Measurements from ENCODE around the gene REXO5. TPM values are rescaled to one million over a fixed set of nuclear protein-coding genes. Genes with fewer than 3 reads are reported as not detected.

REXO5 gene
- total and polyA plus RNA-seq, 2 of the 13 experiments (the other 11 are each of a cell fraction or from before 2014, with no cell fraction given) = 5.9 to 13.1 TPM

DNA sequence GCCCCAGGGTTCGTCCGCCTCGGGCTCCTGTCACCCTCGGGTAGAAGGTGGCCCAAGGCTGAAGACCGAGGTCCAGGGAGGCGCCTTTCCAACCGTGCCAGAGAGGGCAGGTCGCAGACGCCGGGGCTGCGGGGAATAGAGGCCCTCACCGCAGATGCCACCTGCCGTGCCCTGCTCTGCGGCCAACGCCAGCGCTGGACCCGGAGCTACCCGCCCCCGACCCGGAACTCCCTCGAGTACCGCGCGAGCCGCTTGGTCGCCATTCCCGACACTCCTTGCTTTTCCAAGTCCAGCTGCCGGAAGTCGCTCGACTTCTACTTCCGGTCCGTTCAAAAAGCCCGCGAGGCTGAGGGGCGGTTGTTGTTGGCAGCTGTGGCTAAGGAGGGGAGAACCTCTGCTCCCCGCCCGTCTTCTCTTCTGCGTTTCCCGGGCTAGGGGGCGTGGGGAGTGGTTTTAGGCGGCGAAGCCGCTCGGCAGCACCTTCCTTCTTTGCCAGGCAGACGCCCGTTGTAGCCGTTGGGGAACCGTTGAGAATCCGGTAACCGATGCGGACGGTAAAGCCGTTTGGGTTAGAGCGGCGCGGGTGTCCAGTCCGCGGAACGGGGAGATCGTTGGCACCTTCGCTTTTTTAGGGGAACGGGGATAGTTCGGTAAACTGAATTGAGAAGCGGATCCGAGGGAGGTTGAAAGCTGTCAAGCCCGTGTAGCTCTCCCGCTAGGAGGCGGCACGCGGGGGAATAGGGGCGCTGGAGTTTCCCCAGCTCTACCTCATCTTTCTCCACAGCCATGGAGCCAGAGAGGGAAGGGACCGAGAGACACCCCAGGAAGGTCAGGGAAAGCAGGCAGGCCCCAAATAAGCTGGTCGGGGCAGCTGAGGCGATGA, at the start of gene REXO5, which contains the start of gene ERI2 (continued):
- peak; percentile 95 for TF ChIP-seq MYC (CRISPR knock-in tag; IDR thresholded peaks at IDR 0.05; ENCODE audit: borderline replicate concordance)
- TF ChIP-seq IRX3 (CRISPR knock-in tag; IDR thresholded peaks at IDR 0.05; ENCODE audit: borderline replicate concordance, low read depth) = peak; percentile 94
- TF ChIP-seq PHB2 (IDR thresholded peaks at IDR 0.05; ENCODE audit: partially characterized antibody) = no peak
- TF ChIP-seq, protein P1, sequence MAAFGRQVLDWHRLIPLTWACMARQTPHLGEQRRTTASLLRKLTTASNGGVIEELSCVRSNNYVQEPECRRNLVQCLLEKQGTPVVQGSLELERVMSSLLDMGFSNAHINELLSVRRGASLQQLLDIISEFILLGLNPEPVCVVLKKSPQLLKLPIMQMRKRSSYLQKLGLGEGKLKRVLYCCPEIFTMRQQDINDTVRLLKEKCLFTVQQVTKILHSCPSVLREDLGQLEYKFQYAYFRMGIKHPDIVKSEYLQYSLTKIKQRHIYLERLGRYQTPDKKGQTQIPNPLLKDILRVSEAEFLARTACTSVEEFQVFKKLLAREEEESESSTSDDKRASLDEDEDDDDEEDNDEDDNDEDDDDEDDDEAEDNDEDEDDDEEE (CRISPR knock-in tag; IDR thresholded peaks at IDR 0.05) = peak; percentile 97
- TF ChIP-seq SCMH1 (CRISPR knock-in tag; IDR thresholded peaks at IDR 0.05; ENCODE audit: borderline replicate concordance) = no peak
- peak; percentile 38; the same call in 1 of the 2 replicates for TF ChIP-seq NR2F2 (IDR thresholded peaks at IDR 0.05; ENCODE audit: borderline replicate concordance, low read depth)
- TF ChIP-seq RFXANK (CRISPR knock-in tag; IDR thresholded peaks at IDR 0.05) = peak; percentile 94
- peak; percentile 98 for TF ChIP-seq TMF1 (CRISPR knock-in tag; IDR thresholded peaks at IDR 0.05; ENCODE audit: low read depth)
- TF ChIP-seq GTF3A (CRISPR knock-in tag; conservative IDR thresholded peaks at IDR 0.05) = peak; percentile 75; the same call in 1 of the 2 replicates
- no peak; the same call in 1 of the 2 replicates for TF ChIP-seq ZNF577 (CRISPR knock-in tag; IDR thresholded peaks at IDR 0.05; ENCODE audit: borderline replicate concordance, low read depth)
- TF ChIP-seq, protein P2, sequence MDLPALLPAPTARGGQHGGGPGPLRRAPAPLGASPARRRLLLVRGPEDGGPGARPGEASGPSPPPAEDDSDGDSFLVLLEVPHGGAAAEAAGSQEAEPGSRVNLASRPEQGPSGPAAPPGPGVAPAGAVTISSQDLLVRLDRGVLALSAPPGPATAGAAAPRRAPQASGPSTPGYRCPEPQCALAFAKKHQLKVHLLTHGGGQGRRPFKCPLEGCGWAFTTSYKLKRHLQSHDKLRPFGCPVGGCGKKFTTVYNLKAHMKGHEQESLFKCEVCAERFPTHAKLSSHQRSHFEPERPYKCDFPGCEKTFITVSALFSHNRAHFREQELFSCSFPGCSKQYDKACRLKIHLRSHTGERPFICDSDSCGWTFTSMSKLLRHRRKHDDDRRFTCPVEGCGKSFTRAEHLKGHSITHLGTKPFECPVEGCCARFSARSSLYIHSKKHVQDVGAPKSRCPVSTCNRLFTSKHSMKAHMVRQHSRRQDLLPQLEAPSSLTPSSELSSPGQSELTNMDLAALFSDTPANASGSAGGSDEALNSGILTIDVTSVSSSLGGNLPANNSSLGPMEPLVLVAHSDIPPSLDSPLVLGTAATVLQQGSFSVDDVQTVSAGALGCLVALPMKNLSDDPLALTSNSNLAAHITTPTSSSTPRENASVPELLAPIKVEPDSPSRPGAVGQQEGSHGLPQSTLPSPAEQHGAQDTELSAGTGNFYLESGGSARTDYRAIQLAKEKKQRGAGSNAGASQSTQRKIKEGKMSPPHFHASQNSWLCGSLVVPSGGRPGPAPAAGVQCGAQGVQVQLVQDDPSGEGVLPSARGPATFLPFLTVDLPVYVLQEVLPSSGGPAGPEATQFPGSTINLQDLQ (CRISPR knock-in tag; IDR thresholded peaks at IDR 0.05) = no peak; the same call in 1 of the 2 replicates
- peak; percentile 80 for TF ChIP-seq NRL (CRISPR knock-in tag; IDR thresholded peaks at IDR 0.05; ENCODE audit: borderline replicate concordance)
- peak; percentile 98 for TF ChIP-seq ZNF136 (CRISPR knock-in tag; IDR thresholded peaks at IDR 0.05; ENCODE audit: low read depth)
- TF ChIP-seq, protein P3, sequence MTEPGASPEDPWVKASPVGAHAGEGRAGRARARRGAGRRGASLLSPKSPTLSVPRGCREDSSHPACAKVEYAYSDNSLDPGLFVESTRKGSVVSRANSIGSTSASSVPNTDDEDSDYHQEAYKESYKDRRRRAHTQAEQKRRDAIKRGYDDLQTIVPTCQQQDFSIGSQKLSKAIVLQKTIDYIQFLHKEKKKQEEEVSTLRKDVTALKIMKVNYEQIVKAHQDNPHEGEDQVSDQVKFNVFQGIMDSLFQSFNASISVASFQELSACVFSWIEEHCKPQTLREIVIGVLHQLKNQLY (CRISPR knock-in tag; IDR thresholded peaks at IDR 0.05) = no peak
- TF ChIP-seq, protein P4, sequence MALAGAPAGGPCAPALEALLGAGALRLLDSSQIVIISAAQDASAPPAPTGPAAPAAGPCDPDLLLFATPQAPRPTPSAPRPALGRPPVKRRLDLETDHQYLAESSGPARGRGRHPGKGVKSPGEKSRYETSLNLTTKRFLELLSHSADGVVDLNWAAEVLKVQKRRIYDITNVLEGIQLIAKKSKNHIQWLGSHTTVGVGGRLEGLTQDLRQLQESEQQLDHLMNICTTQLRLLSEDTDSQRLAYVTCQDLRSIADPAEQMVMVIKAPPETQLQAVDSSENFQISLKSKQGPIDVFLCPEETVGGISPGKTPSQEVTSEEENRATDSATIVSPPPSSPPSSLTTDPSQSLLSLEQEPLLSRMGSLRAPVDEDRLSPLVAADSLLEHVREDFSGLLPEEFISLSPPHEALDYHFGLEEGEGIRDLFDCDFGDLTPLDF (CRISPR knock-in tag; IDR thresholded peaks at IDR 0.05) = peak; percentile 100
- peak; percentile 87; the same call in 1 of the 2 replicates for TF ChIP-seq CHCHD3 (CRISPR knock-in tag; IDR thresholded peaks at IDR 0.05)
- no peak for TF ChIP-seq ZNF367 (CRISPR knock-in tag; IDR thresholded peaks at IDR 0.05; ENCODE audit: borderline replicate concordance)
- no peak; the same call in none of the 2 replicates for TF ChIP-seq LCORL (IDR thresholded peaks at IDR 0.05)
- peak; percentile 87 for TF ChIP-seq LCORL (CRISPR knock-in tag; IDR thresholded peaks at IDR 0.05)
- TF ChIP-seq MED8 (CRISPR knock-in tag; IDR thresholded peaks at IDR 0.05; ENCODE audit: insufficient replicate concordance) = peak; percentile 96
- peak in 1 of 2 experiments; percentile 21; a peak in 1 of 4 replicates for TF ChIP-seq NR2F1 (CRISPR knock-in tag; IDR thresholded peaks at IDR 0.05)
- TF ChIP-seq ZZZ3 (CRISPR knock-in tag; IDR thresholded peaks at IDR 0.05; ENCODE audit: borderline replicate concordance) = peak; percentile 38
- TF ChIP-seq ZNF75D (CRISPR knock-in tag; IDR thresholded peaks at IDR 0.05; ENCODE audit: borderline replicate concordance) = no peak; the same call in 1 of the 2 replicates
- no peak for TF ChIP-seq SETDB1 (CRISPR knock-in tag; IDR thresholded peaks at IDR 0.05; ENCODE audit: borderline replicate concordance)

Data from HepG2 (cell line).